ENCODE results near the gene INPP5A. TPM values are rescaled to one million over a fixed set of nuclear protein-coding genes. Genes with fewer than 3 reads are reported as not detected.

The INPP5A gene
- total RNA-seq, 1 experiment from 2014 or later: 22.6 TPM

GRCh38 chr10:132788180-132788830 is 250.7 kb downstream of the INPP5A start:
- H3K36me3 ChIP-seq (ENCODE audit: low read depth, low read length): no peaks in the 10 kb centered on the region
- CTCF ChIA-PET: no interaction called here
- no peaks in the 10 kb centered on the region for H3K9me3 ChIP-seq (ENCODE audit: low read length)
- no peaks in the 10 kb centered on the region for H3F3A ChIP-seq (ENCODE audit: low read length, unreplicated experiment)
- no TSS peak for BruUV-seq (replicated peaks)
- no peak overlapping the region for H3K4me3 ChIP-seq (ENCODE audit: low read length)
- no peaks in the 10 kb centered on the region for H3K79me2 ChIP-seq (ENCODE audit: low read length)
- DNase-seq: peak; percentile 8
- H3K27me3 ChIP-seq (ENCODE audit: low read length): peaks cover 30% of the 10 kb centered on the region
- intact Hi-C loops (cut with micrococcal nuclease): no loop called here
- H2AFZ ChIP-seq (ENCODE audit: low read length): no peak overlapping the region
- no peak overlapping the region for H3K9ac ChIP-seq (ENCODE audit: low read length)
- ATAC-seq: peak; percentile 45
- POLR2A ChIA-PET (ENCODE audit: unreplicated experiment): no interaction called here
- H4K20me1 ChIP-seq (ENCODE audit: low read length): no peaks in the 10 kb centered on the region
- no peak overlapping the region for H3K27ac ChIP-seq (ENCODE audit: low read length)
- no peak overlapping the region for H3K4me2 ChIP-seq (ENCODE audit: low read length)
- TF ChIP-seq CTCF (conservative IDR thresholded peaks at IDR 0.05; ENCODE audit: low read depth, low read length) (0 out of 2 replicates have a peak, but pooled peaks have one; percentile 13), EZH2 (IDR thresholded peaks at IDR 0.05; ENCODE audit: low read length, unreplicated experiment) (peak; percentile 59), EZH2phosphoT487 (IDR thresholded peaks at IDR 0.05; ENCODE audit: borderline replicate concordance, low read length) (no peak)
- H3K4me1 ChIP-seq (ENCODE audit: insufficient read depth, low read length): no peaks in the 10 kb centered on the region
- no peaks in the 10 kb centered on the region for H3K9me2 ChIP-seq (replicated peaks; ENCODE audit: low read length)

GRCh38 chr10:132788831-132789219 is 251.2 kb downstream of the INPP5A start:
- DNase-seq: no peak
- intact Hi-C loops (cut with micrococcal nuclease): no loop called here
- Histone ChIP-seq H3K4me3 (ENCODE audit: low read length) (no peak overlapping the region), H3K4me1 (ENCODE audit: insufficient read depth, low read length) (no peaks in the 10 kb centered on the region), H3K27me3 (ENCODE audit: low read length) (peaks cover 30% of the 10 kb centered on the region), H3K27ac (ENCODE audit: low read length) (no peak overlapping the region), H3K79me2 (ENCODE audit: low read length) (no peaks in the 10 kb centered on the region), H2AFZ (ENCODE audit: low read length) (no peak overlapping the region), H3K36me3 (ENCODE audit: low read depth, low read length) (no peaks in the 10 kb centered on the region), H3K9me3 (ENCODE audit: low read length) (no peaks in the 10 kb centered on the region), H3K9me2 (replicated peaks; ENCODE audit: low read length) (no peaks in the 10 kb centered on the region), H3F3A (ENCODE audit: low read length, unreplicated experiment) (no peaks in the 10 kb centered on the region), H4K20me1 (ENCODE audit: low read length) (no peaks in the 10 kb centered on the region), H3K9ac (ENCODE audit: low read length) (no peak overlapping the region), H3K4me2 (ENCODE audit: low read length) (no peak overlapping the region)
- ChIA-PET CTCF (no interaction called here), POLR2A (ENCODE audit: unreplicated experiment) (no interaction called here)
- no peak for ATAC-seq
- no peak for TF ChIP-seq EZH2 (IDR thresholded peaks at IDR 0.05; ENCODE audit: low read length, unreplicated experiment)
- TF ChIP-seq CTCF (conservative IDR thresholded peaks at IDR 0.05; ENCODE audit: low read depth, low read length): no peak
- no peak for TF ChIP-seq EZH2phosphoT487 (IDR thresholded peaks at IDR 0.05; ENCODE audit: borderline replicate concordance, low read length)
- no TSS peak for BruUV-seq (replicated peaks)

GRCh38 chr10:132789659-132790148 is 252.1 kb downstream of the INPP5A start:
- no peaks in the 10 kb centered on the region for H3K4me1 ChIP-seq (ENCODE audit: insufficient read depth, low read length)
- BruUV-seq (replicated peaks): no TSS peak
- no peaks in the 10 kb centered on the region for H4K20me1 ChIP-seq (ENCODE audit: low read length)
- H3K79me2 ChIP-seq (ENCODE audit: low read length): no peaks in the 10 kb centered on the region
- H3F3A ChIP-seq (ENCODE audit: low read length, unreplicated experiment): no peaks in the 10 kb centered on the region
- no peak for ATAC-seq
- no peak overlapping the region for H3K9ac ChIP-seq (ENCODE audit: low read length)
- no peak overlapping the region for H3K4me2 ChIP-seq (ENCODE audit: low read length)
- POLR2A ChIA-PET (ENCODE audit: unreplicated experiment): no interaction called here
- no peak for TF ChIP-seq EZH2 (IDR thresholded peaks at IDR 0.05; ENCODE audit: low read length, unreplicated experiment)
- no peak for TF ChIP-seq CTCF (conservative IDR thresholded peaks at IDR 0.05; ENCODE audit: low read depth, low read length)
- no peak for TF ChIP-seq EZH2phosphoT487 (IDR thresholded peaks at IDR 0.05; ENCODE audit: borderline replicate concordance, low read length)
- H2AFZ ChIP-seq (ENCODE audit: low read length): no peak overlapping the region
- no peaks in the 10 kb centered on the region for H3K9me3 ChIP-seq (ENCODE audit: low read length)
- H3K4me3 ChIP-seq (ENCODE audit: low read length): no peak overlapping the region
- H3K27me3 ChIP-seq (ENCODE audit: low read length): peaks cover 30% of the 10 kb centered on the region
- intact Hi-C loops (cut with micrococcal nuclease): no loop called here
- no peak overlapping the region for H3K27ac ChIP-seq (ENCODE audit: low read length)
- CTCF ChIA-PET: no interaction called here
- no peaks in the 10 kb centered on the region for H3K36me3 ChIP-seq (ENCODE audit: low read depth, low read length)
- no peaks in the 10 kb centered on the region for H3K9me2 ChIP-seq (replicated peaks; ENCODE audit: low read length)
- no peak for DNase-seq

Measured in PC-3 (cell line).